AG09319 (cell line): ENCODE results near the gene ENDOV.
A peak's percentile ranks its signal among the peaks of the same experiment; 100 is the strongest.

Experiments
- DNase-seq: peaks from one replicate; pipeline ENCODE4 v3.0.0-alpha.2; 2010; ENCODE audit warnings: low read depth; ENCODE audit errors: extremely low read depth
- TF ChIP-seq, protein P1 (sequence below): IDR thresholded peaks from 2 replicates; pipeline ENCODE4 v1.5.1; 2011; ENCODE audit warnings: low read depth, mild to moderate bottlenecking, inconsistent platforms, low read length, moderate library complexity

The ENDOV gene

DNA sequence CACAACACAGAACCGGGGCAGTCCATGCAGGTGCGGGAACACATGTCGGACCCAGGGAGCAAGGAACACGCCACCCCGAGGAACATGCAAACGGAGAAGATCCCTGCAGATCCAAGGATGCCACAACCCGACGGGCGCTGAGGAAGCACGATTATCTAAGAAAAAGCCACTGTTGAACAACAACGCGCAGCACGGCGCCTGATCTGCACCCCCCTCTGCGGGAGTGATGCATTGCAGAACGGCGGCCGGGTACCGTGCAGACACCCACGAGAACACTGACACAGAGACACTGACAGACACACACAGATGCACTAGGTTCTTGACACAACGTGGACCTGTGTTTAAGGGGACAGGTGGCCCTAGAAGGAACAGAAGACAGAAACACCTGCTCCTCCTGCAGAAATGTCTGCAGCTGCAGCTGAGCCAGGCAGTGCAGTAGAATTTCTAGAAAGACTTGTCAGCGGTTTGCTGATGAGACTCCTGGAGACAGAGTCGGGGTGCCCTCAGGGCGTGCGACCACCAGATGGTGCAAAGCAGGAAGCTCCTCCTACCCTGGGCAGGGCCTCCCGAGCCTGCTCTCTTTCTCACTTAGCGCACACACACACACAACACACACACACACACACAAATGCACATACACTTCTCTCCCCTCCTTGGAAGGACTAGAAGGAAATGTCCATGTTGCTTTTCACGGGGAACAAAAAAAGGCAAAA lies 54.0 kb downstream of the ENDOV start:
- TF ChIP-seq, protein P1, sequence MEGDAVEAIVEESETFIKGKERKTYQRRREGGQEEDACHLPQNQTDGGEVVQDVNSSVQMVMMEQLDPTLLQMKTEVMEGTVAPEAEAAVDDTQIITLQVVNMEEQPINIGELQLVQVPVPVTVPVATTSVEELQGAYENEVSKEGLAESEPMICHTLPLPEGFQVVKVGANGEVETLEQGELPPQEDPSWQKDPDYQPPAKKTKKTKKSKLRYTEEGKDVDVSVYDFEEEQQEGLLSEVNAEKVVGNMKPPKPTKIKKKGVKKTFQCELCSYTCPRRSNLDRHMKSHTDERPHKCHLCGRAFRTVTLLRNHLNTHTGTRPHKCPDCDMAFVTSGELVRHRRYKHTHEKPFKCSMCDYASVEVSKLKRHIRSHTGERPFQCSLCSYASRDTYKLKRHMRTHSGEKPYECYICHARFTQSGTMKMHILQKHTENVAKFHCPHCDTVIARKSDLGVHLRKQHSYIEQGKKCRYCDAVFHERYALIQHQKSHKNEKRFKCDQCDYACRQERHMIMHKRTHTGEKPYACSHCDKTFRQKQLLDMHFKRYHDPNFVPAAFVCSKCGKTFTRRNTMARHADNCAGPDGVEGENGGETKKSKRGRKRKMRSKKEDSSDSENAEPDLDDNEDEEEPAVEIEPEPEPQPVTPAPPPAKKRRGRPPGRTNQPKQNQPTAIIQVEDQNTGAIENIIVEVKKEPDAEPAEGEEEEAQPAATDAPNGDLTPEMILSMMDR = no peak
- no peak for DNase-seq

DNA sequence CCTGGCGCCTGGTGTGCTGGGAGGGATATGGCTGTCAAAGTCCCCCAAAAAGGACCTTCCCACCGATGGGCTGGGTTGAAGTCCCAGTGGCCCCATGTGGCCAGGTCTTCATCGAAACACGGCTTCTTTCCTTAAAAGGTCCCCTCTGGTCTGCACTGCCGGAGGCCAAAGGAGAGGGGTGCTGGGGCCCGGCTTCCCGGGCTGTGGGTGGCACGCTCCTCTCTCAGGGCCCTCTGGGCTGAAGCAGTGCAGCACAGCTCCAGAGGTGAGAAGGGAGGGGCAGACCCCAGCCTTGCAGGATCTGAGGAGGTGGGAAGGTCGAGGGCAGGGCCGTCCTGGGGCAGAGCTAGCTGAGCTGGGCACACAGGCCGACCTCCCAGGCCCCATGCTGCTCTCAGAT lies 54.7 kb downstream of the ENDOV start:
- DNase-seq = no peak
- TF ChIP-seq, protein P1 = no peak

DNA sequence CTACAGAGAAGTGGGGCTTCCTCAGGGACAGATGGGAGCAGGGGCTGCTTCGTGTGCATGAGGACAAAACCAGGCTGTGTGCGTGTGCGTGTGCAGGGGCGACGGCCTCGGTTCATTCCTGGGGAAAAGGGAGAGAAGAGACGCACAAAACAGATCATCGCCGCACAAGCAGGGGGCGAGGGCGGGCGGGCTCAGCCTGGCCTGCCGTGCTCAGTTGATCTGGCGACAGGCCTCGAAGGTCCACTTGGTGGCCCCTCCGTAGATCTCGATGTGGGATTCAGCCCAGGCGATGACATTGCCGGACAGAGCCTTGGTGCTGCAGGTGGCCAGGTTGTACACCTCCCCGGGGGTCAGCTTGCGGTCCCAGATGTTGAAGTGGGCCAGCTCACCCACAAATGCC lies 55.6 kb downstream of the ENDOV start:
- TF ChIP-seq, protein P1 = no peak
- DNase-seq = no peak

DNA sequence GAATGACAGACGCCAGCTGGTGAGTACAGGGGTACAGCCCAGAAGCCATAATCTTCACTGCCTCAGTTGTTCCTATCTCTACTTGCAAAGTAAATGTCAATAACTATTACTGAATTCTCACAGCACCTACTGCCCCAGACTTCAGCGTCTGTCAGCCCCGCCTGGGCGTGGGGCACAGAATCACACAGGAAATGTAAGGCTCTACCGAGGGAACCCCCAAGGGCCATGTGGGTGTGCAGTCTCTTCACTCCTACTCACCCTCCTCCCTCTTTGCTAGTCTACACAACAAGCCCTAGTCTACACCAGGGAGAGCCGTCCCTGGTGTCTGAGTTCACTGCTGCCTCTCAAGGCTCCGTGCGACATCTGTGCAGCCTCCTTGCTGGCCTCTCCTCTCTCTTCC lies 57.0 kb downstream of the ENDOV start:
- TF ChIP-seq, protein P1 = no peak
- DNase-seq = no peak

DNA sequence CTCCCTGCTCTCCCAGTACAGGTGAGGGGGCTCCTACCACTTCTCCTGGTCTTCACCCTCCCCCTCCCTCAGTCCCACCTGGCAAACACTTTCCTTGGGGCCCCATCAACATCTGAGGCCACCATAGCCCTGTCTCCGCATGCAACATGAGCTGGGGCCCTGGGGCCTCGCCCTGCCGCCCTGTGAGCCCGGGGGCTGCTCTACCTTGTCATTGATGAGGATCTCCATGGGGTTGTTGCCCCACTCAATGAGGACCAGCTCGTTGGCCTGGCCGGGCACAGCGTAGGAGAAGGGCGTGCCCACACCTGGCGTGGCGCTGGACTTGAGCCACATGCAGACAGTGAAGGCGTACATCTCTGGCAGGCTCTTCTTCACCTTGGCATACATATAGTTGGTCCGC lies 58.0 kb downstream of the ENDOV start:
- TF ChIP-seq, protein P1 = no peak
- no peak for DNase-seq

DNA sequence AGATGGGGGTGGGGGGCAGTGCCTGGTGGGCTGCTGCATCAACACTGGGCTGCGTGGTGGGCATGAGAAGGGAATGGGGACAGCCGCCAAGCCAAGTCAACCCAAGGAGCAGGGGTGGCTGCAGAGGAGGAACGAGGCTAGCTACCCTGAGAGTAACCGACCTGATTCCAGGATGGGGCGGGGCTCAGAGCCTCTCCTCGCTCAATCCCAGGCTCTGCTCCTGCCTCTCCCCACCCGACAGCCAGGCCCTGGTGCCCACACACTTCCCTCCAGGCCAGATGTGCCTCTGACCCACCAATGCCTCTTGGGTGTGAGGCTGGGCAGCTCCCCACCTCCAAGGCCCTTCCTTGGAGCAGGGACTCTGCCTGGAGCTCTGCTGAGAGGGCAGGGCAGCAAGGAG lies 58.7 kb downstream of the ENDOV start:
- TF ChIP-seq, protein P1 = no peak
- DNase-seq = no peak

DNA sequence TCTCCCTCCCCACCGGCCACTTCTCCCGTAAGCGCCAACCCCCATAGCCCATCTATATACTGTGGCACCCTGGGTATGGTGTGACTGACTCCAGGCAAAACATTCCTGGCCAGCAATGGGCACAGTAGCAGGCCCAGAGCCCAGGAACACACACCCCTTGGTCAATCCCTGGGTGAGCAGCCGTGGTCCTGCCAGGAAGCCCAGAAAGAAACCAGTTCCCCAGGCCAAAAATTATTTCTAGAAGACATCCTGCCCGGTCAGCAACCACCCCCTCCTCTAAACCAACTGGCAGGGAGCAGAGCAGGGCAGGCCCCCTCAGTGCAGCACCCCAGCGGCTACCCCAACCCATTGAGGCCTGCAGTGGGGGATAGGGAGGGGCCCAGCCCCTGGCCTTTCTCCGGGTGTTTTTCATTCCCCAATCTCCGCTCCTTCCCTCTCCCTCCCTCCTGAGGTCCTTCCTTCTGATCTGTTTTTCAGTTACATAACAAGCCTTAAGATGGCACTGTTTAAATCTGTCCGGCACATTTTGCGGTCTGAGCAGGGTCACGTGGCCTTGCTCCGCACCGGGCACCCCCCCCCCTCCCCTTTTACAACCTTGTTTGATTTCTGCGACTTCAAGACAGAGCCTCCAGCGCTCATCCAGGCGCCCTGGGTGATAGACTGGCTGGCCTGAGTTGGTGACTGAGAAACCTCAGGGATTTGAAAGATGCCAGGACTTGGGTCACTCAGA lies 59.4 kb downstream of the ENDOV start:
- TF ChIP-seq, protein P1 = peak; percentile 12
- no peak for DNase-seq
